Erythroblast (primary cell): ENCODE data around the gene DNAH10.

Experiments used
- GATA1 ChIP-seq: IDR thresholded peaks from 2 replicates; pipeline ENCODE4 v1.6.1; 2011; ENCODE audit warnings: low read depth, mild to moderate bottlenecking, control low read depth, low read length, moderate library complexity
- POLR2A ChIP-seq: IDR thresholded peaks from 2 replicates; pipeline ENCODE4 v1.6.1; 2011; ENCODE audit warnings: mild to moderate bottlenecking, low read length

GRCh38 chr12:123888989-123889388 is 126.9 kb downstream of the DNAH10 start:
- TF ChIP-seq POLR2A = no peak
- TF ChIP-seq GATA1 = no peak
